ENCODE data around the gene ZNRD2.

GRCh38 chr11:65556470-65557279, 13.6 kb upstream of the ZNRD2 start:
- TF ChIP-seq BRCA1 (IDR thresholded peaks at IDR 0.05; ENCODE audit: low read depth, low read length) (no peak), CTCF (IDR thresholded peaks at IDR 0.05; ENCODE audit: control extremely low read depth in 1 of 3, insufficient read depth in 1 of 3, low read depth in 1 of 3, low read length in 3 of 3) (no peak), TAF1 (IDR thresholded peaks at IDR 0.05; ENCODE audit: low read depth, low read length) (no peak), TEAD4 (IDR thresholded peaks at IDR 0.05; ENCODE audit: low read depth, low read length) (no peak), ASH2L (IDR thresholded peaks at IDR 0.05; ENCODE audit: low read length) (no peak), EP300 (IDR thresholded peaks at IDR 0.05; ENCODE audit: borderline replicate concordance in 1 of 2, low read depth in 2 of 2, low read length in 2 of 2) (no peak), GTF2F1 (IDR thresholded peaks at IDR 0.05; ENCODE audit: borderline replicate concordance, low read depth, low read length) (no peak)
